PC-3 (cell line): ENCODE results near the gene COL16A1. TPM values are rescaled to one million over a fixed set of nuclear protein-coding genes. Genes with fewer than 3 reads are reported as not detected.

Experiments
- ATAC-seq: fragments of 200-7000 bp; cut with Tn5 transposase; 2 replicates; pipeline ENCODE4 v1.9.1; 2020; ENCODE audit warnings: mild to moderate bottlenecking, moderate library complexity
- BruUV-seq: library from RNA; stranded (reverse); fragments of 400-500 nt; replicated peaks from 2 replicates; lab custom pipeline; 2021; lab: Mats Ljungman, UMichigan
- CTCF ChIA-PET: fragments of 300-600 bp; sonication (Branson Sonifier 250); formaldehyde crosslinking; loops from one replicate; lab custom pipeline; 2022; ENCODE audit warnings: antibody characterized with exemption; lab: Charles Lee
- POLR2A ChIA-PET: fragments of 300-600 bp; sonication (Branson Sonifier 250); formaldehyde crosslinking; loops from one replicate; lab custom pipeline; 2022; ENCODE audit warnings: antibody characterized with exemption; ENCODE audit not compliant: unreplicated experiment; lab: Charles Lee
- DNase-seq: peaks from one replicate; pipeline ENCODE4 v3.0.0-alpha.2; 2015
- H2AFZ ChIP-seq: fragments of 300-600 bp; sonication (generic); 2 replicates; pipeline ENCODE4 v1.6.0; 2016; ENCODE audit warnings: antibody characterized with exemption, low read length
- H3F3A ChIP-seq: fragments of 300-600 bp; sonication (generic); one replicate; pipeline ENCODE4 v1.6.0; 2017; ENCODE audit warnings: antibody characterized with exemption, low read length, control low read depth, mild to moderate bottlenecking; ENCODE audit not compliant: unreplicated experiment
- H3K27ac ChIP-seq: fragments of 300-600 bp; sonication (generic); 2 replicates; pipeline ENCODE4 v1.5.1; 2016; ENCODE audit warnings: mild to moderate bottlenecking, low read length
- H3K27me3 ChIP-seq: fragments of 300-600 bp; sonication (generic); 2 replicates; pipeline ENCODE4 v1.6.1; 2016; ENCODE audit warnings: low read length, mixed read lengths
- H3K36me3 ChIP-seq: fragments of 300-600 bp; sonication (generic); 2 replicates; pipeline ENCODE4 v1.6.1; 2016; ENCODE audit warnings: low read depth, mixed run types, low read length, mixed read lengths
- H3K4me1 ChIP-seq: fragments of 300-600 bp; sonication (generic); 2 replicates; pipeline ENCODE4 v1.5.1; 2016; ENCODE audit warnings: low read length; ENCODE audit not compliant: insufficient read depth
- H3K4me2 ChIP-seq: fragments of 300-600 bp; sonication (generic); 2 replicates; pipeline ENCODE4 v1.6.0; 2016; ENCODE audit warnings: low read length
- H3K4me3 ChIP-seq: fragments of 300-600 bp; sonication (generic); 2 replicates; pipeline ENCODE4 v1.5.1; 2016; ENCODE audit warnings: mild to moderate bottlenecking, low read length, mixed read lengths
- H3K79me2 ChIP-seq: fragments of 300-600 bp; sonication (generic); 2 replicates; pipeline ENCODE4 v1.6.1; 2017; ENCODE audit warnings: low read length, mixed read lengths
- H3K9ac ChIP-seq: fragments of 300-600 bp; sonication (generic); 2 replicates; pipeline ENCODE4 v1.6.0; 2016; ENCODE audit warnings: mild to moderate bottlenecking, low read length
- H3K9me2 ChIP-seq: fragments of 300-600 bp; sonication (generic); replicated peaks from 2 replicates; pipeline ENCODE4 v1.6.1; 2016; ENCODE audit warnings: mixed run types, low read length, mixed read lengths
- H3K9me3 ChIP-seq: fragments of 300-600 bp; sonication (generic); 2 replicates; pipeline ENCODE4 v1.6.1; 2016; ENCODE audit warnings: low read length, mixed read lengths
- H4K20me1 ChIP-seq: fragments of 300-600 bp; sonication (generic); 2 replicates; pipeline ENCODE4 v1.6.1; 2016; ENCODE audit warnings: low read length, mixed read lengths
- EZH2 ChIP-seq: fragments of 300-600 bp; sonication (generic); IDR thresholded peaks from one replicate; pipeline ENCODE4 v1.6.1; 2017; ENCODE audit warnings: antibody characterized with exemption, mild to moderate bottlenecking, low read length; ENCODE audit not compliant: unreplicated experiment
- EZH2phosphoT487 ChIP-seq: fragments of 300-600 bp; sonication (generic); IDR thresholded peaks from 2 replicates; pipeline ENCODE4 v1.6.1; 2018; ENCODE audit warnings: mild to moderate bottlenecking, antibody characterized with exemption, low read length, borderline replicate concordance
- intact Hi-C: fragments of 100-400 bp; cut with micrococcal nuclease; formaldehyde crosslinking; loops from 2 replicates; pipeline ENCODE4 v1.9.0; 2023
- total RNA-seq: library from RNA; depleted of rRNA; stranded (reverse); fragments of >200 nt; gene quantifications from 2 replicates; pipeline ENCODE4 v1.2.3, GENCODE V29; 2014
- TF ChIP-seq, protein P1 (sequence below): fragments of 300-600 bp; sonication (generic); conservative IDR thresholded peaks from 2 replicates; pipeline ENCODE4 v1.5.1; 2017; ENCODE audit warnings: antibody characterized with exemption, low read depth, mild to moderate bottlenecking, low read length

COL16A1 gene
- total RNA-seq, 1 experiment from 2014 or later = 5.0 TPM

DNA sequence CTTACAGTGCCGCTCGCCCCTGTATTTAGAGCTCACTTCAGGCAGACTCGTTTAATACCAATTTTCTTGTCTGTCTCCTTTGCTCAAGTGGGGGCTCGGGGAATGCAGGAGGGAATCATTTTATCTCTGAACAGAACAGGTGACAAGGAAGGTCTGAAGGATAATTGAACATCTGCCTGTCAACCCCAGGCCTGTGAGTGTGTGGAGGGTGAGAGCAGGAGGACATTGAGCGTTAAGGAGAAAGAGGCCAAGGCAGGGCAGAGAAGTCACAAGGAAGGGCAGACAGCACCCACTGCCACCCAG, 49.4 kb downstream of the COL16A1 start:
- no peaks in the 10 kb centered on the region for H3K4me1 ChIP-seq
- no peaks in the 10 kb centered on the region for H4K20me1 ChIP-seq
- H3K36me3 ChIP-seq = no peaks in the 10 kb centered on the region
- TF ChIP-seq EZH2 (no peak), EZH2phosphoT487 (no peak)
- TF ChIP-seq, protein P1, sequence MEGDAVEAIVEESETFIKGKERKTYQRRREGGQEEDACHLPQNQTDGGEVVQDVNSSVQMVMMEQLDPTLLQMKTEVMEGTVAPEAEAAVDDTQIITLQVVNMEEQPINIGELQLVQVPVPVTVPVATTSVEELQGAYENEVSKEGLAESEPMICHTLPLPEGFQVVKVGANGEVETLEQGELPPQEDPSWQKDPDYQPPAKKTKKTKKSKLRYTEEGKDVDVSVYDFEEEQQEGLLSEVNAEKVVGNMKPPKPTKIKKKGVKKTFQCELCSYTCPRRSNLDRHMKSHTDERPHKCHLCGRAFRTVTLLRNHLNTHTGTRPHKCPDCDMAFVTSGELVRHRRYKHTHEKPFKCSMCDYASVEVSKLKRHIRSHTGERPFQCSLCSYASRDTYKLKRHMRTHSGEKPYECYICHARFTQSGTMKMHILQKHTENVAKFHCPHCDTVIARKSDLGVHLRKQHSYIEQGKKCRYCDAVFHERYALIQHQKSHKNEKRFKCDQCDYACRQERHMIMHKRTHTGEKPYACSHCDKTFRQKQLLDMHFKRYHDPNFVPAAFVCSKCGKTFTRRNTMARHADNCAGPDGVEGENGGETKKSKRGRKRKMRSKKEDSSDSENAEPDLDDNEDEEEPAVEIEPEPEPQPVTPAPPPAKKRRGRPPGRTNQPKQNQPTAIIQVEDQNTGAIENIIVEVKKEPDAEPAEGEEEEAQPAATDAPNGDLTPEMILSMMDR = no peak
- H3K4me2 ChIP-seq = no peak overlapping the region
- H3K79me2 ChIP-seq = no peaks in the 10 kb centered on the region
- ATAC-seq (no peak), DNase-seq (no peak)
- H2AFZ ChIP-seq = no peak overlapping the region
- H3K9ac ChIP-seq = no peak overlapping the region
- no TSS peak for BruUV-seq
- no peak overlapping the region for H3K4me3 ChIP-seq
- intact Hi-C loops = no loop called here
- ChIA-PET POLR2A (no interaction called here), CTCF (no interaction called here)
- no peaks in the 10 kb centered on the region for H3K9me3 ChIP-seq
- no peaks in the 10 kb centered on the region for H3K27me3 ChIP-seq
- no peaks in the 10 kb centered on the region for H3F3A ChIP-seq
- H3K9me2 ChIP-seq = no peaks in the 10 kb centered on the region
- H3K27ac ChIP-seq = no peak overlapping the region

DNA sequence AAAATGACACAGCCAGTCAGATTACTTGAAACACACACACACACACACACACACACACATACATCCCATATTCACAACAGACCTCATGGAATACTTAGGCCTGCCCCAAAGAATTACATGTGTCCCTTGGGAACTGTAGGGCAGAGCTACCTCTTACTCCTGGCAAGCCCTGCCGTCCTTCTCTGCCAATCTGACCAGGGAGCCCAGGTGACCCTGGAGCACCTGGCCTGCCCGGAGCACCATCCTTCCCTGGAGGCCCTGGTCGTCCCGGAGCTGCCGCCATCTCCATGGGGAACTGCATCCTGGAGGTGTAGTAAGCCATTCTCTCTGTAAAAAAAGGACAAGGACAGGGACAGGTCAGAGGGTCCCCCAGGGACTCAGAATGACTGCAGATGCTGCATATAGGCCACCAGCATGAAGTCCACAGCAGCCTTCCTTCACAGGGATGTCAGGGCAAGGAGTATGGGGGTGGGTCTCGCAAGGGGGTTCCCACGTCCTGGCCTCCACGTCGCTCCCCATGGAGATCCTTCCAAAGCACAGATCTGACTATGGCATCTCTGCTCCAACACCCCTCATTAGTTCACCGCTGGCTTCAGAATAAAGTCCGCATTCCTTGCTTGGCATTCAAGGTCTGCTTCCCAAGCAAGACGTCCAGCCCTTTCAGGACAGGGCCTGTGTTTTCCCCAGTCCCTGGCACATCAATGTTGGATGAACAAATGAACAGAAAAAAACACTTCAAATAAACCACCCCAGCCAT, 49.9 kb downstream of the COL16A1 start:
- H3F3A ChIP-seq = no peaks in the 10 kb centered on the region
- TF ChIP-seq EZH2phosphoT487 (no peak), EZH2 (no peak)
- TF ChIP-seq, protein P1 = no peak
- no peaks in the 10 kb centered on the region for H3K9me3 ChIP-seq
- H3K9me2 ChIP-seq = no peaks in the 10 kb centered on the region
- no TSS peak for BruUV-seq
- no peak overlapping the region for H3K27ac ChIP-seq
- H2AFZ ChIP-seq = no peak overlapping the region
- no peak overlapping the region for H3K4me2 ChIP-seq
- DNase-seq (no peak), ATAC-seq (no peak)
- ChIA-PET POLR2A (no interaction called here), CTCF (no interaction called here)
- no peak overlapping the region for H3K9ac ChIP-seq
- H3K36me3 ChIP-seq = no peaks in the 10 kb centered on the region
- no peaks in the 10 kb centered on the region for H3K27me3 ChIP-seq
- no peaks in the 10 kb centered on the region for H3K79me2 ChIP-seq
- no peaks in the 10 kb centered on the region for H4K20me1 ChIP-seq
- no peak overlapping the region for H3K4me3 ChIP-seq
- intact Hi-C loops = no loop called here
- H3K4me1 ChIP-seq = no peaks in the 10 kb centered on the region

GRCh38 chr1:31652891-31653499, 50.8 kb downstream of the COL16A1 start:
- H3K27me3 ChIP-seq = no peaks in the 10 kb centered on the region
- TF ChIP-seq, protein P1 = no peak
- TF ChIP-seq EZH2phosphoT487 (no peak), EZH2 (no peak)
- H3K4me2 ChIP-seq = no peak overlapping the region
- H3K4me3 ChIP-seq = no peak overlapping the region
- H3K9me2 ChIP-seq = no peaks in the 10 kb centered on the region
- H3K27ac ChIP-seq = no peak overlapping the region
- BruUV-seq = no TSS peak
- DNase-seq (no peak), ATAC-seq (no peak)
- intact Hi-C loops = no loop called here
- no peaks in the 10 kb centered on the region for H4K20me1 ChIP-seq
- no peaks in the 10 kb centered on the region for H3K79me2 ChIP-seq
- H3F3A ChIP-seq = no peaks in the 10 kb centered on the region
- H3K9ac ChIP-seq = no peak overlapping the region
- H3K9me3 ChIP-seq = no peaks in the 10 kb centered on the region
- ChIA-PET CTCF (interaction anchor here (0.6 kb wide), 1 partner anchor 27 kb away, joined by 3 read pairs; no protein-coding TSS in a partner anchor), POLR2A (interaction anchor here (0.6 kb wide), 1 partner anchor 279 kb away, joined by 3 read pairs; no protein-coding TSS in a partner anchor)
- no peak overlapping the region for H2AFZ ChIP-seq
- no peaks in the 10 kb centered on the region for H3K4me1 ChIP-seq
- no peaks in the 10 kb centered on the region for H3K36me3 ChIP-seq
